H9 (cell line): ENCODE results near the gene TESK2. TPM values are rescaled to one million over a fixed set of nuclear protein-coding genes. Genes with fewer than 3 reads are reported as not detected.

Experiments used
- DNase-seq: peaks from one replicate; pipeline ENCODE4 v3.0.0-alpha.2; 2017
- H2AFZ ChIP-seq: one replicate; pipeline ENCODE4 v1.6.1; 2013; ENCODE audit warnings: mild to moderate bottlenecking, low read length, control low read depth, moderate library complexity
- H2AK5ac ChIP-seq: 2 replicates; pipeline ENCODE4 v1.6.1; 2013; ENCODE audit warnings: low read length, control low read depth, mixed read lengths; ENCODE audit not compliant: insufficient read length
- H2BK120ac ChIP-seq: one replicate; pipeline ENCODE4 v1.6.1; 2013; ENCODE audit warnings: low read depth, mild to moderate bottlenecking, low read length, control low read depth, inconsistent platforms; ENCODE audit not compliant: poor library complexity, severe bottlenecking
- H2BK12ac ChIP-seq: 2 replicates; pipeline ENCODE4 v1.6.1; 2013; ENCODE audit warnings: low read length, control low read depth, mixed read lengths, low read depth; ENCODE audit not compliant: insufficient read length
- H2BK15ac ChIP-seq: 2 replicates; pipeline ENCODE4 v1.6.1; 2013; ENCODE audit warnings: low read depth, low read length, control low read depth
- H2BK20ac ChIP-seq: one replicate; pipeline ENCODE4 v1.6.1; 2013; ENCODE audit warnings: low read depth, mild to moderate bottlenecking, low read length, control low read depth, inconsistent platforms; ENCODE audit not compliant: poor library complexity, severe bottlenecking
- H2BK5ac ChIP-seq: 2 replicates; pipeline ENCODE4 v1.6.1; 2013; ENCODE audit warnings: low read length, control low read depth, mixed read lengths; ENCODE audit not compliant: insufficient read length
- H3K14ac ChIP-seq: 2 replicates; pipeline ENCODE4 v1.6.1; 2013; ENCODE audit warnings: low read length, control low read depth; ENCODE audit not compliant: insufficient read depth
- H3K18ac ChIP-seq: 2 replicates; pipeline ENCODE4 v1.6.1; 2013; ENCODE audit warnings: low read depth, mild to moderate bottlenecking, mixed read lengths, low read length, control low read depth; ENCODE audit not compliant: insufficient read length
- H3K23ac ChIP-seq: 2 replicates; pipeline ENCODE4 v1.6.1; 2013; ENCODE audit warnings: low read length, control low read depth, mixed read lengths, low read depth; ENCODE audit not compliant: insufficient read length
- H3K23me2 ChIP-seq: 2 replicates; pipeline ENCODE4 v1.6.1; 2013; ENCODE audit warnings: low read depth, mild to moderate bottlenecking, mixed read lengths, low read length, control low read depth; ENCODE audit not compliant: insufficient read length, poor library complexity, severe bottlenecking
- H3K27ac ChIP-seq: 2 replicates; pipeline ENCODE4 v1.5.1; 2013; ENCODE audit warnings: low read length, control low read depth, mixed read lengths, low read depth; ENCODE audit not compliant: insufficient read length
- H3K27me3 ChIP-seq: 2 replicates; pipeline ENCODE4 v1.6.1; 2013; ENCODE audit warnings: low read length, control low read depth, inconsistent platforms; ENCODE audit not compliant: insufficient read depth
- H3K4ac ChIP-seq: 2 replicates; pipeline ENCODE4 v1.6.1; 2013; ENCODE audit warnings: low read depth, mild to moderate bottlenecking, control low read depth, inconsistent platforms, low read length, moderate library complexity
- H3K4me1 ChIP-seq: 2 replicates; pipeline ENCODE4 v1.6.1; 2013; ENCODE audit warnings: low read length, control low read depth, inconsistent platforms; ENCODE audit not compliant: insufficient read depth
- H3K4me2 ChIP-seq: 2 replicates; pipeline ENCODE4 v1.6.1; 2013; ENCODE audit warnings: low read length, control low read depth, mixed read lengths; ENCODE audit not compliant: insufficient read length, insufficient read depth
- H3K56ac ChIP-seq: 2 replicates; pipeline ENCODE4 v1.6.1; 2013; ENCODE audit warnings: low read depth, mild to moderate bottlenecking, mixed read lengths, low read length, control low read depth; ENCODE audit not compliant: insufficient read length
- H3K79me1 ChIP-seq: 2 replicates; pipeline ENCODE4 v1.6.1; 2013; ENCODE audit warnings: low read depth, mild to moderate bottlenecking, moderate library complexity, low read length, control low read depth, inconsistent platforms; ENCODE audit not compliant: insufficient read depth, poor library complexity, severe bottlenecking
- H3K79me2 ChIP-seq: 2 replicates; pipeline ENCODE4 v1.6.1; 2013; ENCODE audit warnings: low read length, control low read depth, inconsistent platforms; ENCODE audit not compliant: insufficient read depth
- H3K9ac ChIP-seq: 2 replicates; pipeline ENCODE4 v1.6.1; 2013; ENCODE audit warnings: low read length, control low read depth, mixed read lengths; ENCODE audit not compliant: insufficient read length; ENCODE audit errors: extremely low read depth
- H3K9me3 ChIP-seq: one replicate; pipeline ENCODE4 v1.6.1; 2013; ENCODE audit warnings: low read depth, low read length, inconsistent platforms; ENCODE audit not compliant: control insufficient read depth
- H3T11ph ChIP-seq: one replicate; pipeline ENCODE4 v1.6.1; 2013; ENCODE audit warnings: mild to moderate bottlenecking, low read length, control low read depth, inconsistent platforms
- H4K20me1 ChIP-seq: one replicate; pipeline ENCODE4 v1.6.1; 2013; ENCODE audit not compliant: control insufficient read depth, insufficient read length, insufficient read depth
- H4K5ac ChIP-seq: 2 replicates; pipeline ENCODE4 v1.6.1; 2013; ENCODE audit warnings: low read depth, mild to moderate bottlenecking, mixed read lengths, low read length, control low read depth; ENCODE audit not compliant: insufficient read length
- H4K8ac ChIP-seq: replicated peaks from 2 replicates; pipeline ENCODE4 v1.6.1; 2013; ENCODE audit warnings: low read length, control low read depth, mixed read lengths, low read depth; ENCODE audit not compliant: insufficient read length
- H4K91ac ChIP-seq: 2 replicates; pipeline ENCODE4 v1.6.1; 2013; ENCODE audit warnings: low read depth, mild to moderate bottlenecking, moderate library complexity, mixed read lengths, low read length, control low read depth; ENCODE audit not compliant: insufficient read length
- H3K27ac Mint-ChIP-seq, 3 experiments: 2 replicates in 2 of 3; 3 replicates in 1 of 3; pipeline ENCODE4 v1.8.0; 2020 to 2021; ENCODE audit warnings: mixed read lengths in 3 of 3, mild to moderate bottlenecking in 1 of 3, moderate library complexity in 1 of 3
- H3K27me3 Mint-ChIP-seq: 2 replicates; pipeline ENCODE4 v1.8.0; 2021; ENCODE audit warnings: low read depth, mild to moderate bottlenecking, moderate library complexity, mixed read lengths
- H3K36me3 Mint-ChIP-seq, 3 experiments: 2 replicates in 2 of 3; 3 replicates in 1 of 3; pipeline ENCODE4 v1.8.0; 2020 to 2021; ENCODE audit warnings: low read depth in 3 of 3, mixed read lengths in 3 of 3; ENCODE audit not compliant: insufficient read depth in 1 of 3
- H3K4me1 Mint-ChIP-seq, 2 experiments: 2 replicates each; pipeline ENCODE4 v1.8.0; 2020; ENCODE audit warnings: mixed read lengths in 2 of 2
- H3K4me3 Mint-ChIP-seq, 2 experiments: 2 replicates in 1 of 2; 3 replicates in 1 of 2; pipeline ENCODE4 v1.8.0; 2020 to 2021; ENCODE audit warnings: mild to moderate bottlenecking in 2 of 2, mixed read lengths in 2 of 2, moderate library complexity in 1 of 2
- H3K9me3 Mint-ChIP-seq, 2 experiments: 2 replicates in 1 of 2; 3 replicates in 1 of 2; pipeline ENCODE4 v1.8.0; 2020; ENCODE audit warnings: mild to moderate bottlenecking in 2 of 2, mixed read lengths in 2 of 2, moderate library complexity in 1 of 2
- WGBS: extraction: QIAGEN DNeasy Blood & Tissue Kit; methylation state at CpG from one replicate; pipeline ENCODE4 v1.1.7; 2013; ENCODE audit warnings: missing lambda C conversion rate, low lambda C conversion rate, mixed read lengths; ENCODE audit not compliant: insufficient read length; ENCODE audit errors: extremely low coverage; 5-methylcytosine and 5-hydroxymethylcytosine counted together
- total RNA-seq: library from RNA; stranded (reverse); gene quantifications from 2 replicates; pipeline ENCODE4 v1.2.1, GENCODE V29; 2021
- TF ChIP-seq, protein P1 (sequence below): fragments of 200-600 bp; sonication (generic); conservative IDR thresholded peaks from 3 replicates; pipeline ENCODE4 v1.8.0; 2021; ENCODE audit warnings: antibody characterized with exemption, mild to moderate bottlenecking

The TESK2 gene
- total RNA-seq, 1 experiment from 2014 or later, result 7.2 TPM

DNA sequence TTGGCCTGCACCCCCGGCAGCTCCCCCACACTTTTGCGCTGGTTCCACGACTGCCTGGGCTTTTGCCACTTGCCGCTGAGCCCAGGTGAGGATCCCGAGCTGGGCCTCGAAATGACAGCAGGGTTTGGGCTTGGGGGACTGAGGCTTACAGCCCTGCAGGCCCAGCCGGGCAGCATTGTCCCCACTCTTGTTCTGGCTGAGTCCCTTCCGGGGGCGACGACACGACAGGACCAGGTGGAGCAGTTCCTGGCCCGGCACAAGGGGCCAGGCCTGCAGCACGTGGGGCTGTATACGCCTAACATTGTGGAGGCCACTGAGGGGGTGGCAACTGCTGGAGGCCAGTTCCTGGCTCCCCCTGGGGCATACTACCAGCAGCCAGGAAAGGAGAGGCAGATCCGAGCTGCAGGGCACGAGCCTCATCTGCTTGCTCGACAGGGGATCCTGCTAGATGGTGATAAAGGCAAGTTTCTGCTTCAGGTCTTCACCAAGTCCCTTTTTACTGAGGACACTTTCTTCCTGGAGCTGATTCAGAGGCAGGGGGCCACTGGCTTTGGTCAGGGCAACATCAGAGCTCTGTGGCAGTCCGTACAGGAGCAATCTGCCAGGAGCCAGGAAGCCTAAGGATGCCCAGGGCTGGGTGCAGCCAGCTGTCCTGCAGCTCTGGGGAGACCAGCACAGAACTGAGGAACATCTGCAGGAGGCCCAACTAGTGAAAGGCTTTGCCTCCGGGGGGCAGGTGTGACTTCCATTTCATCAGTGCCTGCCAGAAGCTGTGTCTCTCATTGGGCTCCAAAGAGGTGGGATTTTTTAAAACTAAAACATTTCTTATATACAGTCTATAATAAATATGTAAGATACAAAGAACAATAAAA, 163.1 kb downstream of the TESK2 start:
- Histone ChIP-seq H3T11ph (no peak overlapping the region), H2BK120ac (no peak overlapping the region), H3K4me1 (peaks cover 6% of the 10 kb centered on the region; the same call in 1 of the 2 replicates), H3K79me2 (no peaks in the 10 kb centered on the region), H3K14ac (peak overlapping the region; percentile 92), H3K23me2 (peaks cover 16% of the 10 kb centered on the region), H4K20me1 (no peaks in the 10 kb centered on the region), H3K4me2 (peak overlapping the region; percentile 47), H2AK5ac (no peak overlapping the region), H2BK20ac (no peak overlapping the region), H4K5ac (no peak overlapping the region), H3K18ac (peak overlapping the region; percentile 83), H3K9ac (peak overlapping the region; percentile 44), H2AFZ (no peak overlapping the region), H2BK15ac (no peak overlapping the region), H3K27me3 (no peaks in the 10 kb centered on the region), H3K56ac (no peak overlapping the region), H3K23ac (no peak overlapping the region), H3K4ac (peak overlapping the region; percentile 7; the same call in 1 of the 2 replicates), H3K79me1 (no peaks in the 10 kb centered on the region), H2BK12ac (no peak overlapping the region), H2BK5ac (no peak overlapping the region), H4K91ac (peak overlapping the region; percentile 68), H3K9me3 (no peaks in the 10 kb centered on the region), H4K8ac (no peak overlapping the region), H3K27ac (no peak overlapping the region)
- no CpG with 5 or more reads among the region's 19 CpGs for WGBS
- TF ChIP-seq, protein P1, sequence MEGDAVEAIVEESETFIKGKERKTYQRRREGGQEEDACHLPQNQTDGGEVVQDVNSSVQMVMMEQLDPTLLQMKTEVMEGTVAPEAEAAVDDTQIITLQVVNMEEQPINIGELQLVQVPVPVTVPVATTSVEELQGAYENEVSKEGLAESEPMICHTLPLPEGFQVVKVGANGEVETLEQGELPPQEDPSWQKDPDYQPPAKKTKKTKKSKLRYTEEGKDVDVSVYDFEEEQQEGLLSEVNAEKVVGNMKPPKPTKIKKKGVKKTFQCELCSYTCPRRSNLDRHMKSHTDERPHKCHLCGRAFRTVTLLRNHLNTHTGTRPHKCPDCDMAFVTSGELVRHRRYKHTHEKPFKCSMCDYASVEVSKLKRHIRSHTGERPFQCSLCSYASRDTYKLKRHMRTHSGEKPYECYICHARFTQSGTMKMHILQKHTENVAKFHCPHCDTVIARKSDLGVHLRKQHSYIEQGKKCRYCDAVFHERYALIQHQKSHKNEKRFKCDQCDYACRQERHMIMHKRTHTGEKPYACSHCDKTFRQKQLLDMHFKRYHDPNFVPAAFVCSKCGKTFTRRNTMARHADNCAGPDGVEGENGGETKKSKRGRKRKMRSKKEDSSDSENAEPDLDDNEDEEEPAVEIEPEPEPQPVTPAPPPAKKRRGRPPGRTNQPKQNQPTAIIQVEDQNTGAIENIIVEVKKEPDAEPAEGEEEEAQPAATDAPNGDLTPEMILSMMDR, result no peak; the same call in 2 of the 3 replicates
- Mint-ChIP-seq H3K9me3 (peaks cover 3 to 11% of the 10 kb centered on the region in 2 experiments; a peak in 4 of 5 replicates), H3K4me3 (peak overlapping the region; percentile 75), H3K4me1 (peaks cover 32 to 39% of the 10 kb centered on the region in 2 experiments), H3K27ac (peak overlapping the region in 2 of 3 experiments; percentile 28 to 91; a peak in 3 of 7 replicates), H3K36me3 (peaks cover 25 to 49% (median 36%) of the 10 kb centered on the region in 3 experiments), H3K27me3 (no peaks in the 10 kb centered on the region)
- DNase-seq, result peak; percentile 56
